ENCODE results near the gene MIER1. TPM values are rescaled to one million over a fixed set of nuclear protein-coding genes. Genes with fewer than 3 reads are reported as not detected.
A peak's percentile ranks its signal among the peaks of the same experiment; 100 is the strongest.

MIER1 gene
- total RNA-seq, 2 experiments from 2014 or later: 51.3 to 51.5 TPM

GRCh38 chr1:66982561-66983260 lies 57.9 kb downstream of the MIER1 start:
- no peak for DNase-seq
- H3K9me3 Mint-ChIP-seq (ENCODE audit: low read depth): no peaks in the 10 kb centered on the region
- H3K27ac Mint-ChIP-seq: peak overlapping the region; percentile 40

GRCh38 chr1:66984491-66984890 lies 59.7 kb downstream of the MIER1 start:
- Mint-ChIP-seq H3K27me3 (no peaks in the 10 kb centered on the region), H3K4me3 (no peak overlapping the region), H3K36me3 (peaks cover 58% of the 10 kb centered on the region), H3K9me3 (ENCODE audit: low read depth) (no peaks in the 10 kb centered on the region), H3K4me1 (peaks cover 25% of the 10 kb centered on the region), H3K27ac (no peak overlapping the region)
- DNase-seq (no peak), ATAC-seq (no peak)
- CTCF ChIA-PET: interaction anchor here (1.1 kb wide), 1 partner anchor 227 kb away, joined by 3 read pairs; no protein-coding TSS in a partner anchor

More at GRCh38 chr1:66982561-66983260, 57.9 kb downstream of the MIER1 start:
- peaks cover 52% of the 10 kb centered on the region for H3K36me3 Mint-ChIP-seq
- CTCF ChIA-PET: no interaction called here
- no peak for ATAC-seq
- H3K4me3 Mint-ChIP-seq: no peak overlapping the region
- peaks cover 25% of the 10 kb centered on the region for H3K4me1 Mint-ChIP-seq
- no peaks in the 10 kb centered on the region for H3K27me3 Mint-ChIP-seq

GRCh38 chr1:66985835-66986234 lies 61.0 kb downstream of the MIER1 start:
- peaks cover 61% of the 10 kb centered on the region for H3K36me3 Mint-ChIP-seq
- peaks cover 21% of the 10 kb centered on the region for H3K4me1 Mint-ChIP-seq
- CTCF ChIA-PET: interaction anchor here (1.6 kb wide), 1 partner anchor 10 kb away, joined by 6 read pairs; no protein-coding TSS in a partner anchor
- ATAC-seq (no peak), DNase-seq (no peak)
- no peaks in the 10 kb centered on the region for H3K9me3 Mint-ChIP-seq (ENCODE audit: low read depth)
- H3K4me3 Mint-ChIP-seq: no peak overlapping the region
- no peaks in the 10 kb centered on the region for H3K27me3 Mint-ChIP-seq
- H3K27ac Mint-ChIP-seq: no peak overlapping the region

DNA sequence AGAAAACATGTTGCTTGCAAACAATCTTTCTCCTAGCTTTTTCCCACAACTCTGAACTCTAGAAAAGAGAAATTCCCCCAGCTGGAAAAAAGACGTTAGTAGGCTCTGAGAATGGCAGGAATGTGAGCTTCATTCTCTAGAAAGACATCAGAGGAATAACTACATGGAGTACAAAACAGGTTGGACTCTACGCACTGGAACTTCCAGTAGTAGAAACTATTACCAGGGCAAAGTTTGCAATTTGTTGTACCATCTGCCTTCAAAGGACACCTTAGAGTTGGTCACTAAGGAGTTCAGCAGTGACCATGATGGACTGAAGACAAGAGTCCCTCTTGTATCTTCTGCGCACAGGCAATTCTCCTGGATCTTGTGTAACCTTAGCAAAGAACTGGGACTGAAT lies 68.3 kb downstream of the MIER1 start:
- Mint-ChIP-seq H3K27ac (no peak overlapping the region), H3K4me3 (no peak overlapping the region), H3K27me3 (no peaks in the 10 kb centered on the region), H3K4me1 (peaks cover 6% of the 10 kb centered on the region), H3K9me3 (ENCODE audit: low read depth) (no peaks in the 10 kb centered on the region), H3K36me3 (peaks cover 20% of the 10 kb centered on the region)
- ATAC-seq: no peak
- no peak for DNase-seq
- CTCF ChIA-PET: interaction anchor here (0.7 to 5.6 kb wide), 4 partner anchors 61 to 221 kb away, joined by 3 to 46 read pairs (median 4); partner anchors contain the start of gene SLC35D1

DNA sequence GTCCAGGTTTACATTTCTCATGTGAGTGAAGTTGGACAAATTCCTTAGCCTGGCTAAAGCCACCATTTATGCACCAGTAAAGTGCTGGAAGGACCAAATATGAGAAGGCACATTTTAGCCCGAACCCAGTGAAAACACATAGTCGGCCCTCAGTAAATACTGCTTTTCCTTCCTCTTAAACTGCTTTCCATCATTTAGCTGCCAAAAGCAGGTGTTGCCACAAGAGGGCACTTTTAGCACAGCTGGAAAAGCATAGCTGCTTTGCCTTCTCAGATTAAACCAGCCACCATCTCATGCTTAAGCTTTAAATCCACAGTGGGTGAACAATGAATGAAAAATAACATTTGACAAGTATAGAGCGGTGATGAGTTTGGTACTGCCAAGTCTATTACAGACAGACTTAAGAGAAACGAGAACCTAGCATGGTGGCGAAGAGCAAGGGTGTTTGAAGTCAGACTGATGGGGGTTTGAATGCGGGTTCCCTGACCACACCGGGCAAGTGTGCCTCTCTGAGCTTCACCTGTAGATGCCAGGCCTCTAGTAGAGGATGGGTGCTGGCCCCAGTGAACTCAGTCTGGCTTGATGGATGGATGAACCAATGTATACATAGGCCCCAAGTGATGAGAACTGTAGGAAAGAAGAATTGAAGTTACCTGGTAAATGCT lies 71.4 kb downstream of the MIER1 start:
- Mint-ChIP-seq H3K9me3 (ENCODE audit: low read depth) (no peaks in the 10 kb centered on the region), H3K27me3 (no peaks in the 10 kb centered on the region), H3K4me3 (no peak overlapping the region), H3K4me1 (peaks cover 14% of the 10 kb centered on the region), H3K36me3 (peaks cover 11% of the 10 kb centered on the region), H3K27ac (no peak overlapping the region)
- DNase-seq: peak; percentile 76
- ATAC-seq: peak; percentile 71
- CTCF ChIA-PET: interaction anchor here (0.6 to 5.6 kb wide), 19 partner anchors 8 to 765 kb away, joined by 3 to 56 read pairs (median 5); partner anchors contain the start of gene SLC35D1

DNA sequence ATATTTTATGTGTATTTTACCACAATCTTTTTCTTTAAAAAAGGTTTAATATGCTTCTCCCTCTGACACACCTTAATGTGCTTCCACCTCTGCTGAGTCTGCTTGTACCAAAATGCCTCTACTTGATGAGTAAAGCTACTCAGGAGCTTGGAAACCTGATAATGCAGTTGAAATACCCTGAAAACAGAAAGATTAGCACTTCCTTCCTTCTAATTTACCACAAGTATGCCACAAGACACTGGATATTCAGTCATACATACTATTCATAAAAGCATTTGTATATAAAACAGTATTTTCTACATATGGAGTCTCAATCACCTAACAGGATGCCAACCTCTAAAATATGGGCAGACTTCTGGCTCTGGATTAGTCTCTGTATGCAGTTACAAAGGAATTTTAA lies 74.2 kb downstream of the MIER1 start:
- Mint-ChIP-seq H3K36me3 (peaks cover 20% of the 10 kb centered on the region), H3K27me3 (no peaks in the 10 kb centered on the region), H3K9me3 (ENCODE audit: low read depth) (no peaks in the 10 kb centered on the region), H3K4me3 (no peak overlapping the region), H3K27ac (no peak overlapping the region), H3K4me1 (peaks cover 14% of the 10 kb centered on the region)
- no peak for ATAC-seq
- CTCF ChIA-PET: interaction anchor here (1.4 to 2.3 kb wide), 2 partner anchors 150 to 214 kb away, joined by 8 read pairs; no protein-coding TSS in a partner anchor
- DNase-seq: no peak

DNA sequence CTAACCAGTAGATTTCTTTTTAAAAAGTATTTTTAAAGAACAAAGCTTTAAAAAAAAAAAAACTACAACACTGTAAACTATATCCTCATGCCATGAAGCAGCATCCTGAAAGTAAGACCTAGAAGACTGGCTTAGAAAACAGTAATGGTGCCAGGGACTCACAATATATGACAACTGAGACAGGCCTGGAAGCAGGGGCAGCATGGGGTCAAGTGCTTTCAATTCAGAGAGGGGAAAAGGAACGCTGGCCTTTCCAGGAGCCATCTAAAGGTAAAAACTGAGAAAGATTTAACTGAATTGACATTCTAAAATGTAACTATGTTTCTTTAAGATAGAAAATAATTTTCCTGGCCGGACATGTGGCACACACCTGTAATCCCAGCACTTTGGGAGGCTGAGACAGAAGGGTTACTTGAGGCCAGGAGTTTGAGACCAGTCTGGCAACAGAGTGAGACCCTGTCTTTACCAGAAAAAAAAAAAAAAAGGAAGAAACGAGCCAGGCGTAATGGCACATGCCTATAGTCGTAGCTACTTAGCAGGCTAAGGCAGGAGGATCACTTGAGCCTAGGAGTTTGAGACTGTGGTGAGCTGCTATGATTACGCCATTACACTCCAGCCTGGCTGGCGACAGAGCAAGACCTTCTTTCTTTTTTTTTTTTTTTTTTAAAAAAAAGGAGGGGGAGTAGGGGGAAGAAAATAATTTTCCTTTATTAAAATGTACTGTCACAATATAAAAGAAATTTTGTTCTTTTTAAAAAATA lies 75.0 kb downstream of the MIER1 start:
- Mint-ChIP-seq H3K9me3 (ENCODE audit: low read depth) (no peaks in the 10 kb centered on the region), H3K27ac (no peak overlapping the region)
- ATAC-seq: no peak

GRCh38 chr1:67001682-67002425 lies 77.1 kb downstream of the MIER1 start:
- no peak overlapping the region for H3K27ac Mint-ChIP-seq
- H3K9me3 Mint-ChIP-seq (ENCODE audit: low read depth): no peaks in the 10 kb centered on the region
- no peak for ATAC-seq
- no peak overlapping the region for H3K4me3 Mint-ChIP-seq
- DNase-seq: no peak
- CTCF ChIA-PET: interaction anchor here (1.5 to 1.7 kb wide), 2 partner anchors 147 to 210 kb away, joined by 6 read pairs; no protein-coding TSS in a partner anchor
- H3K36me3 Mint-ChIP-seq: peaks cover 20% of the 10 kb centered on the region
- peaks cover 8% of the 10 kb centered on the region for H3K4me1 Mint-ChIP-seq
- H3K27me3 Mint-ChIP-seq: no peaks in the 10 kb centered on the region

More for the DNA sequence above, 75.0 kb downstream of the MIER1 start:
- no peak for DNase-seq
- no peaks in the 10 kb centered on the region for H3K27me3 Mint-ChIP-seq
- peaks cover 14% of the 10 kb centered on the region for H3K4me1 Mint-ChIP-seq
- CTCF ChIA-PET: interaction anchor here (0.7 to 2.3 kb wide), 4 partner anchors 149 to 332 kb away, joined by 4 to 8 read pairs (median 7); no protein-coding TSS in a partner anchor
- no peak overlapping the region for H3K4me3 Mint-ChIP-seq
- H3K36me3 Mint-ChIP-seq: peaks cover 23% of the 10 kb centered on the region

DNA sequence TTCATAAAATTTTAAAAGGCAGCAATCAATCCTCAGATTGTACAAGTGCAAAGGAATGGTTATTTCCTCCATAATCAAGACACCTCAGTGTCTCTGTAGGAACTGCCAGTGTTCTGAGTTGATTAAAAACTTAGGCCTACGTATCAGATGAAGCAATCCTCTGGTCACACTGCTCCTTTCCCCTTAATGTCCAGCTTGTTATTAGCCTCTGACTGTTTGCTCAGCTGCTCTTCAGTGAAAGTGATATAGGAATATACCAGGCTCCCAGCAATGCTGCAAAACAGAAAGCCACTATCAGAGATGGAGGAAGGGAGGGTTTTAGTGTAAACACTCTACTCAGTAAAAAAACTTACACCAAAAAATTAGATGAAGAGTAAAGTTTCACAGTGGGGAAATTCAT lies 79.4 kb downstream of the MIER1 start:
- no peaks in the 10 kb centered on the region for H3K9me3 Mint-ChIP-seq (ENCODE audit: low read depth)
- no peaks in the 10 kb centered on the region for H3K4me1 Mint-ChIP-seq
- CTCF ChIA-PET: interaction anchor here (1.3 kb wide), 1 partner anchor 8 kb away, joined by 5 read pairs; no protein-coding TSS in a partner anchor
- no peak for ATAC-seq
- H3K4me3 Mint-ChIP-seq: no peak overlapping the region
- H3K27ac Mint-ChIP-seq: no peak overlapping the region
- H3K27me3 Mint-ChIP-seq: no peaks in the 10 kb centered on the region
- H3K36me3 Mint-ChIP-seq: peaks cover 25% of the 10 kb centered on the region
- no peak for DNase-seq

DNA sequence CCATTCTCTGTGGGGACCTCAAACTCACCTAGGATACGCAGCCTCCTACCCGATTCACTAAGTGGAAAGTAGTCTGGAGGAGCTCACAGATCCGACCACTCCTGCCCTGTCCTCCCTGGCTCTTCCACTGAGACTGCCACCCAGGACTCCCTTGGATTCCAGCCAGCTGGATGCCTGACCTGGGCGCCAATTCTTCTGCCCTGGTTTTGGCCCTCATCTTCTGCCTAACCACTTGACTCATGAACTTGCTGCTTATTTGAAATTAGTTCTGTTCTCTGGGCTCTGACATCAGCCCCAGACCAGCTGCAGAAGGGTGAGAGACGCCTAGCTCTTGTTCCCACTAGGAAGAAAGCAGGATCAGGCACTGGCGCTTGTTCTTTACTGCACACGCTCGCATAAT lies 80.3 kb downstream of the MIER1 start:
- Mint-ChIP-seq H3K9me3 (ENCODE audit: low read depth) (peaks cover 2% of the 10 kb centered on the region), H3K27me3 (no peaks in the 10 kb centered on the region), H3K4me1 (no peaks in the 10 kb centered on the region), H3K4me3 (no peak overlapping the region), H3K27ac (no peak overlapping the region), H3K36me3 (peaks cover 34% of the 10 kb centered on the region)
- no peak for ATAC-seq
- DNase-seq: no peak
- CTCF ChIA-PET: interaction anchor here (1.3 kb wide), 1 partner anchor 9 kb away, joined by 5 read pairs; no protein-coding TSS in a partner anchor

GRCh38 chr1:67009792-67010191 lies 85.0 kb downstream of the MIER1 start:
- peaks cover 2% of the 10 kb centered on the region for H3K4me1 Mint-ChIP-seq
- no peak overlapping the region for H3K4me3 Mint-ChIP-seq
- DNase-seq (no peak), ATAC-seq (no peak)
- H3K9me3 Mint-ChIP-seq (ENCODE audit: low read depth): peaks cover 2% of the 10 kb centered on the region
- H3K27ac Mint-ChIP-seq: no peak overlapping the region
- no peaks in the 10 kb centered on the region for H3K27me3 Mint-ChIP-seq
- CTCF ChIA-PET: interaction anchor here (1.1 kb wide), 1 partner anchor 203 kb away, joined by 3 read pairs; no protein-coding TSS in a partner anchor
- peaks cover 42% of the 10 kb centered on the region for H3K36me3 Mint-ChIP-seq

DNA sequence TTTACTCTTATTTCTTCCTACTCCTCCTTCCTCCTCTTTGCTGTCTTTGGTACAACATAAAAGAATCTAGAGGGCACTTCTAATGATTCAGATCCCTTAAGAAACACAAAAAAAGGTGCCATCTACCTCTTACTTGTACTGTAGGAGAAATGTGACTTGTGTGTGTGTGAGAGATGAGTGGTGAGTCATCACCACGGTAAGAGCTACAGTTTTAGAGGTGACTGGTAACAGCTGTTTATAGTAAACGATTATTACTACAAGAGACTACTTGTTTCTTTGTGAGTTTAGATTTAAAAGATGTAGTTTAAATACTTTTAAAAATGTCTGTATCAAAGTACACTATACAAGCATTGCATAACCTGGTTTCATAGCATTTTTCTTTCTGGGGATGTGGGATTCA lies 88.8 kb downstream of the MIER1 start:
- H3K27ac Mint-ChIP-seq: no peak overlapping the region
- CTCF ChIA-PET: no interaction called here
- ATAC-seq: no peak

More for the DNA sequence above, 88.8 kb downstream of the MIER1 start:
- H3K27me3 Mint-ChIP-seq: no peaks in the 10 kb centered on the region
- peaks cover 2% of the 10 kb centered on the region for H3K9me3 Mint-ChIP-seq (ENCODE audit: low read depth)
- no peak overlapping the region for H3K4me3 Mint-ChIP-seq
- H3K36me3 Mint-ChIP-seq: peaks cover 42% of the 10 kb centered on the region
- no peak for DNase-seq
- H3K4me1 Mint-ChIP-seq: peaks cover 2% of the 10 kb centered on the region

Data from activated CD8-positive, alpha-beta memory T cell treated with anti-CD3 and anti-CD28 coated beads, Interleukin-2, amount 10 ng/mL, durations not matched to agents 7 days and 5 days (primary cell).